ENCODE measurements around the gene THTPA. TPM values are rescaled to one million over a fixed set of nuclear protein-coding genes. Genes with fewer than 3 reads are reported as not detected.
A peak's percentile ranks its signal among the peaks of the same experiment; 100 is the strongest.

THTPA gene
- total and polyA plus RNA-seq, 2 of the 13 experiments (the other 11 are each of a cell fraction or from before 2014, with no cell fraction given), result 7.4 to 8.7 TPM

- TF ChIP-seq ZNF496 (CRISPR knock-in tag; IDR thresholded peaks at IDR 0.05; ENCODE audit: insufficient replicate concordance) (no peak), ZNF605 (CRISPR knock-in tag; IDR thresholded peaks at IDR 0.05) (no peak), REPIN1 (CRISPR knock-in tag; IDR thresholded peaks at IDR 0.05; ENCODE audit: borderline replicate concordance, low read depth) (peak; percentile 53; the same call in 1 of the 2 replicates), ZNF224 (CRISPR knock-in tag; IDR thresholded peaks at IDR 0.05) (0 out of 2 replicates have a peak, but pooled peaks have one; percentile 73), KDM6A (CRISPR knock-in tag; IDR thresholded peaks at IDR 0.05; ENCODE audit: low read depth) (0 out of 2 replicates have a peak, but pooled peaks have one; percentile 3), XBP1 (CRISPR knock-in tag; IDR thresholded peaks at IDR 0.05) (no peak), FOXK1 (CRISPR knock-in tag; IDR thresholded peaks at IDR 0.05; ENCODE audit: borderline replicate concordance, low read depth) (no peak), ERF (CRISPR knock-in tag; IDR thresholded peaks at IDR 0.05) (peak; percentile 32; the same call in 1 of the 2 replicates), RBAK (CRISPR knock-in tag; IDR thresholded peaks at IDR 0.05) (no peak), ZNF441 (CRISPR knock-in tag; IDR thresholded peaks at IDR 0.05; ENCODE audit: borderline replicate concordance) (peak; percentile 66; the same call in 1 of the 2 replicates), ZNF274 (CRISPR knock-in tag; IDR thresholded peaks at IDR 0.05) (0 out of 2 replicates have a peak, but pooled peaks have one; percentile 16), STAG1 (CRISPR knock-in tag; IDR thresholded peaks at IDR 0.05) (peak; percentile 70), MYNN (CRISPR knock-in tag; IDR thresholded peaks at IDR 0.05; ENCODE audit: low read depth) (0 out of 2 replicates have a peak, but pooled peaks have one; percentile 3), NFKB2 (CRISPR knock-in tag; IDR thresholded peaks at IDR 0.05; ENCODE audit: borderline replicate concordance) (peak; percentile 28; the same call in 1 of the 2 replicates), UBTF (CRISPR knock-in tag; IDR thresholded peaks at IDR 0.05) (no peak), CSRNP1 (CRISPR knock-in tag; IDR thresholded peaks at IDR 0.05) (0 out of 2 replicates have a peak, but pooled peaks have one; percentile 34), TRAFD1 (CRISPR knock-in tag; IDR thresholded peaks at IDR 0.05; ENCODE audit: borderline replicate concordance) (peak; percentile 65; the same call in 1 of the 2 replicates), SP5 (CRISPR knock-in tag; IDR thresholded peaks at IDR 0.05; ENCODE audit: borderline replicate concordance, low read depth) (0 out of 2 replicates have a peak, but pooled peaks have one; percentile 18), SMYD3 (CRISPR knock-in tag; IDR thresholded peaks at IDR 0.05) (peak; percentile 85; the same call in 1 of the 2 replicates)
Observed at GRCh38 chr14:23568600-23569331, 12.7 kb downstream of the THTPA start (continued).

Data from HepG2 (cell line).